Mononuclear cell (primary cell): ENCODE measurements around the gene PADI1. TPM values are rescaled to one million over a fixed set of nuclear protein-coding genes. Genes with fewer than 3 reads are reported as not detected.

ENCODE experiments used
- H3K27me3 ChIP-seq: 2 replicates; pipeline ENCODE4 v1.6.0; 2011; ENCODE audit warnings: low read length, control low read depth; ENCODE audit not compliant: insufficient read depth
- H3K4me1 ChIP-seq: 2 replicates; pipeline ENCODE4 v1.5.1; 2011; ENCODE audit warnings: mild to moderate bottlenecking, low read length, control low read depth; ENCODE audit not compliant: insufficient read depth
- H3K4me3 ChIP-seq: 2 replicates; pipeline ENCODE4 v1.5.1; 2011; ENCODE audit warnings: mild to moderate bottlenecking, low read length, moderate library complexity
- H3K9me3 ChIP-seq: 2 replicates; pipeline ENCODE4 v1.5.1; 2011; ENCODE audit warnings: low read depth, mild to moderate bottlenecking, control low read depth, low read length
- total RNA-seq: library from RNA; depleted of rRNA; stranded (reverse); fragments of >200 nt; gene quantifications from one replicate; pipeline ENCODE4 v1.2.3, GENCODE V29; 2012

PADI1 gene
- total RNA-seq, 1 donor = not detected

DNA sequence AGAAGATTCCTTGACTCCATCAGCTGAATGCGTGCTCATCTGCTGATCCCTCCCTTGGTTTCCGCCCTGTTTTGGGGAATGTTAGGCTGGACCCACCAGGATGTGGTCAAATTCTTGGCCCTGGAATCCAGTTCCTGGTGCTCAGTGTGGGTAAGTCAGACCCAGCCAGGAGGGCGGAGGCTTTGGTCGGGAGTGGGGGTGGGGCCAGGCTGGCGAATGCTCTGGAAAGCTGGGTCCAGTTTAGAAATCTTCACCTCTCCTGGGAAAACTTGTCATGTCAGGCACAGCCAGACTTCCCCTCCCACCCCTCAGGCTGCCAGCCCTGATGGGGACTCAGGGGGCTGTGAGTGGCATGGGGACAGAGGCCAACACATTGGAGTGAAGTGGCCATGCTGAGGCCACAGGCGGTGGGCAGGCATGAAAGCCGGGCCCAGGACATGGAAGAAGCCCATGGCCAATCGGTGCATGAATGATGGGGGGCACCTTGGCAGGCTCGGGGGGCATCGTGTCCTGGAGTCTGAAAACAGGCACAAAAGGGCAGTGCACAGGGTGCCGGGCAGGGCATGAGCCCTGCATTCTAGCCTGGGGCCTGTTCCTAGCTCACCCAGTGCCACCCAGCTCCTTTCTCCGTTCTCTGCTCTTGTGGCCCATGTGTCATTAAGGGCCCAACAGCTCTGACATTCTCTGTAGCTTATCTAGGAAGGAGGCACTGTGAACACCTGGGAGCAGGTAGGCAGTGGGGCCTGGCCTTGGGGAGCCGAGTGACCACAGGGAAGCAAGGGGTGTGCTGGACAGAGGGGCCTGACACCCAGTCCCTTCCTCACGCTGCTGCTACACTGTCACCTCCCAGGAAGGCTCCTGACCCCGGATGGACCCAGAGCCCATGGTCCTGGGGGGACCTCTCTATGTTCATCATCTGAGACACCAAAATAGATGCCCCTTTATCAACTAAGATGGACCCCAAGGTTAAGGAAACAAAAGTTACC lies 14.6 kb upstream of the PADI1 start:
- peaks cover 5% of the 10 kb centered on the region for H3K4me1 ChIP-seq
- H3K4me3 ChIP-seq = no peak overlapping the region
- H3K27me3 ChIP-seq = no peaks in the 10 kb centered on the region
- peaks cover 8% of the 10 kb centered on the region for H3K9me3 ChIP-seq

DNA sequence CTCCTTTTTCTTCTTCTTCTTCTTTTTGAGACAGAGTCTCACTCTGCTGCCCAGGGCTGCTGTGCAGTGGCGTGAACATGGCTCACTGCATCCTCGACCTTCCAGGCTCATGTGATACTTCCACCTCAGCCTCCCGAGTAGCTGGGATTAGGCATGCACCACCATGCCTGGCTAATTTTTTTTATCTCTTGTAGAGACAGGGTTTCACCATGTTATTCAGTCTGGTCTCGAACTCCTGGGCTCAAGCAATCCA lies 13.0 kb upstream of the PADI1 start:
- no peak overlapping the region for H3K4me3 ChIP-seq
- peaks cover 8% of the 10 kb centered on the region for H3K9me3 ChIP-seq
- H3K27me3 ChIP-seq = no peaks in the 10 kb centered on the region
- no peaks in the 10 kb centered on the region for H3K4me1 ChIP-seq

DNA sequence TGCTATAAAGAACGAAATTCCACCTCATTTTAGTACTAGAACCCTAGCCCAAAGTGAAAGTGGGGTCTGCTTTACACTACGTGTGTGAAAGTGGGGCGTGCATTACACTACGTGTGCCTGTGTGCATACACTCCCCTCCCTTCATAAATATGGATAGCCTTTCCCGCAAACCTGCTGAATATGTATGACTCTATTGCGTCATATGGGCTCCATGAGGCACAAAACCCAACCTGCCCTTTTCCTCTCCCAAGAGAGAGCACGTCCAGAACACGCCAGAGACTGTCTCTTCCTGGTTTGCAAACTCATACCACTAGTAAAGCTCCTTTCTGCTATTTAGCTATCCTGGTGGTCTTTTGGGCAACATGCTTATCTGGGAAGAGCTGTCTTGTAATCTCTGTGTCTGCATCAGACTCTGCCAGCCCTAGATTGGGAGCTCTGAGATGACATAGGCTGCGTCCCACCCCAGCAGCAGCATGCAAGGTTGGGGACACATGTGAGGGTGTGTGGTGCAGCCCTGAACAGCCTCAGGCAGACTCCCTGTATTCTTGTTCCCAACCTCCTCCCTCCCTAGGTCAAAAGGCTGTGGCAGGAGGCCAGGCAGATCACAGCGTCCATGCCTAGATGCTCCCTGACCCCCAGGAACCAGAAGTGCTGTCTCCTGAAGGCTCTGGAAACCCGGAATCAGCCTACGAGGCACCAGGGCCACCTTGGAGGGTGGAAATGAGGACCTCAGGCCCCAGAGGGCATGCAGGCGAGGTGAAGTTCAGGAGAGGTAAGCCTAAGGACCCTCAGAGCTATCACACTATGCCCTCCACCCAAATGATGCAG lies 12.3 kb upstream of the PADI1 start:
- H3K9me3 ChIP-seq = peaks cover 8% of the 10 kb centered on the region
- H3K4me1 ChIP-seq = no peaks in the 10 kb centered on the region
- H3K27me3 ChIP-seq = no peaks in the 10 kb centered on the region
- H3K4me3 ChIP-seq = no peak overlapping the region

DNA sequence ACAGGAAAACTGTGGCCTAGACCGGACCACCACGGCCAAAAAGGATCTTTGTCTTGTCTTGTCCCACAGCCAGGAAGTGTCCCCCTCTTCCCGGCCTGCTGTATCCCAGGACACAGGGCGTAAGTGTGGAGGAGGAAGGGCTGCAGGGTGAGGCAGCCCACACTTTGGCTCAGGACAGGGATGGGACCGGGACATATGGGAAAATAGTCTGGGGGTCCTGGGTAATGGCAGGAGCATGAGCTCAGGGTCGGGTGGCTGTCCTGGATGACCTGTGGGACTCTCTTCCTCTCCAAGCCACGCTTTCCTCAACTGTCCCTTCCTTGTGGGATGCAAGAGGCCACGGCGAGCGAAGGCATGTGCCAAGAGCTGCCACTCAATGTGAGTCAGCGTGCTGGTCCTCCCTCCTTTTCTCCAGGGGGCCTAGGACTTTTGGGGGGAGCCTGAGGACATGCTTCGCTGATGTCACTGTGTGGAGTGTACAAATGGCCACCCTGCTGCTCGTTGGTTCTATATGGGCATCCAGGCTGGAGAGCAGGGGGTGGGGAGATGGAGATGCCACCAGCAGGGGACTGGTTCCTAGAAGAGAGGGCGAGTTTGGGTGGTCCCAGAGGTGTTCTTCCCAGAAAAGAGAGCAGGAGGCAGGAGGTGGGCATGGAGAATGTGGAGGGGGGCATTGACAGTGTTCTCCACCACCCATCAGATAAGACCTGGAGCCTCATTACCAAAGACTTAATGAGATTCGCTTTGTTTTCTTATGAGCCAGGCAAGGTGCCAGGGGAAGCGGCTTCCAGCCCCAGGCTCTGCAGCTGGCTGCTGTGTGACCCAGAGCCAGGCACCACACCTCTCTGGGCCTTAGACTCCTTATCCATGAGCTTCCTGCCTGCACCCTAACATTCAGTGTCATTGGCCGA lies 11.5 kb upstream of the PADI1 start:
- no peaks in the 10 kb centered on the region for H3K4me1 ChIP-seq
- no peak overlapping the region for H3K4me3 ChIP-seq
- no peaks in the 10 kb centered on the region for H3K27me3 ChIP-seq
- H3K9me3 ChIP-seq = peaks cover 3% of the 10 kb centered on the region

DNA sequence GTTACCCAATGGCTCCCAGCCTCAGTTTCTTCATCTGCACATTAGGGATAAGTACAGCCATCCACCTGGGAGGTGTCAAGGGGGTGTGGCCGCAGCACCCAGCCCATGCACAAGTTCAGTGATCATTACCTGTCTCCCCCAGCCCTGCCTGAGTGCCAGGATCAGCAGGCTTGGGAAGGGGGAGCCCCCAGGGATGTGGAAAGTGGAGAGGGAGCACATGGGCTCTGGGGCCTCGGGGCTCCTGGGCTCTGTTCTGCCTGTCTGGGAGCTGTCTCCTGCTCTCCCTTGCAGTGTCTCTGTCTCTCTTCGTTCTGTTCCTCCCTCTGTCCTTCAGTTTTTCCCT lies 10.8 kb upstream of the PADI1 start:
- no peaks in the 10 kb centered on the region for H3K9me3 ChIP-seq
- H3K27me3 ChIP-seq = no peaks in the 10 kb centered on the region
- no peaks in the 10 kb centered on the region for H3K4me1 ChIP-seq
- H3K4me3 ChIP-seq = no peak overlapping the region

DNA sequence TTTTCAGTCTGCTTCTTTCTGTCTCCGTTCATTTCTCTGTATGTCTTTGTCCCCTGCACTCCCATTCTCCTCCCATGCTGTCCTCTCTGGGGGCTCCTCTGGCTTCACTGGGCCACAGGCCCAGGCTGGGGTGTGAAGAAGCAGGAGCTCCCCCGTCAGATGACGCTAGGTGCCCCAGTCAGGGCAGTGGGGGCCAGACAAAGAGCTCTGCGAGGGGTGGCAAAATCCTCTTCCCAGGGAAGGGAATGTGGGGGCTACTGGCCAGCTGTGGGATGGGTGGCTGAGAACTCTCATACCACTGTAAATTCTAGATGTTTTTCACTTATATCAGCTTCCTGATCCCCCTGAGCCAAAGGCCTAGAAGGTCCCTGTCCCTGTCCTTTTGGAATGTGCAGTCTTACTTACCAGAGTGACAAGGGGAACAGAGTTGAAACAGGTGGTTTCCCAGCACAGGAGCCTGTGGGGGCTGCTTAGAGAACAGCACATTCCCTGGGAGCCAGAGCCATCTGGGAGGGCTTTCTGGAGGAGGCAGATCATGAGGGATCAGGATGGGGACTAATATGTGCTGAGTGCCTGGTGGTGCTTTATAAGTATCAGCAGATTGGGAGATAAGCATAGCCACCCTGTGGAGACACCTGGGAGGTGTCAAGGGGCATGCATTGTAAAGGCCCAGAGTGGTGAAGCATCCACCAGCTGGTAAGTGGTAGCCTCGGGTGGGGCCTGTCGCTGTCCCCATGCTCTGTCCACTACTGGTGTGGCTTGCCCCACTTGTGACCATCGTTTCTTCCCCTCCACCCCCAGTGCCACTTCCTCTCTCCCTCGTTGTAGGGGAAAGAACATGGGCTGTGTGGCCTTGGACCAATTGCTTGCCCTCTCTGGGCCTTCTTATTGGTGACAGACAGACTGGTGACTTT lies 10.1 kb upstream of the PADI1 start:
- Histone ChIP-seq H3K4me3 (no peak overlapping the region), H3K4me1 (no peaks in the 10 kb centered on the region), H3K27me3 (no peaks in the 10 kb centered on the region), H3K9me3 (no peaks in the 10 kb centered on the region)

DNA sequence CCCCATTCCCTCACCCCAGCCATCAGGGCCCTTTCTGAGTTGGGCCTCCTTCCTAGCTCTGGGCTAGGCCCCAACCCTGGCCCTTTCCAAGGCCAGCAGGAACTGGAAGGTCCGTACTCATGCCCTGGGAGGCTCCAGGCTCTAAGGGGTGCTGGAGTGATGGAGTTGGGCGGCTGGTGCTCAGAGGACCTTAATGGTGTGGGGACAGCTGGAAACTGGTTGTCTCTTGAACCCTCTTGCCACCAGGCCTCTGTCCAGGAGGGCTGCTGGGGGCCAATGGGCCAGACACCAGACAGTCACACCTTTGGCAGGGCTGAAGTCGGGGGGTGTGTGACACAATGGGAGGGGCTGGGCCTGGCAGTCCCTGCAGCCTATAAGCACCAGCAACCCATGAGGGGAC lies 9.2 kb upstream of the PADI1 start:
- no peak overlapping the region for H3K4me3 ChIP-seq
- H3K27me3 ChIP-seq = no peaks in the 10 kb centered on the region
- no peaks in the 10 kb centered on the region for H3K4me1 ChIP-seq
- H3K9me3 ChIP-seq = no peaks in the 10 kb centered on the region

DNA sequence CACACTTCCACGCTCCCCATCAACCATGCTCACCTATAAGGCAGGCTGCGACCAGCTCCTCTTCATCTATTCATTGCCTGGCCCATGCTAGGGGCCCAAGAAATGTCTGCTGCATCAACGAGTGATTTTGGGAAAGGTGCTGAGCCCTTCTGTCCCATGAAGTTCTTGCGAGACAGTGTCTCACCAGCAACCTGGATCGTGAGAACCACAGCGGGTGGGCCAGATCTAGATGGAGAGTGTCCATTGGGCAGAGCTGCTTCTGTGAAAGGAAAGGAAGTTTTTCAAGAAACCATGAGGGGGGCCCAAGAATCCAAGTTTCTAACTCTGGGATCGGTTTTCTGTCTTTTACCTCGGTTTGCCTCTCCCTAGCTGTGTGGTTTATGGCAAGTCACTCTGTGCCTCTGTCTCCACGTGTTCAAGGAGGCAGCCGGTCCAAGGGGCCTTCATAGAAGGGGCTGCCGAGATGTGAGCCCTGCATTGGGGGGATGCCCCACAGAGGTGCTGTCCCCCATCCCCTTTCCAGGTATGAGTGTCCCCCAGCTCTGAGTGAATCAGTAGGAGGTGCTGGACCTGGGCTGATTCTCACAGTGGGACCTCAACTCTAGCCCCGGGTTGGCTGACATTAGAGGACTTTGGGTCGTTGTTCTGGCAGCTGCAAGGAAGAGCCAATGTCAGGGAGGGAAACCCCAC lies 8.3 kb upstream of the PADI1 start:
- Histone ChIP-seq H3K4me1 (peaks cover 5% of the 10 kb centered on the region), H3K9me3 (no peaks in the 10 kb centered on the region), H3K4me3 (no peak overlapping the region), H3K27me3 (no peaks in the 10 kb centered on the region)

DNA sequence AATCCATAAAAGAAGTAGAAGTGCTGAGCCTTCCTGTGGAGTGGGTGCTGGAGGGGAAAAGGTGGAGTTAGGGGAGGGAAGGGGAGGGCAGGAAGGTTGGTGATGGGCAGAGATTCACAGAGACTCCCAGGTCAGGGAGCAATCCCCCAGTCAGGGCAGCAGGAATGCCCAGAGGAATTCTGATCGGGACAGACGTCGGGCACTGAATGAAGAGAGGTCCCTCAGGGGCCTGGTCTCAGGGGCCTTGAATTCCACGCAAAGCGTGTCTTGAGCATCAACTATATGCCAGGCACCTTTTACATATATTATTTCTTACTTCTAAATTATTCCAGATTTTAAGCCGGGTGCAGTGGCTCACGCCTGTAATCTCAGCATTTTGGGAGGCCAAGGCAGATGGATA lies 7.2 kb upstream of the PADI1 start:
- H3K4me1 ChIP-seq = peaks cover 10% of the 10 kb centered on the region
- no peaks in the 10 kb centered on the region for H3K27me3 ChIP-seq
- no peaks in the 10 kb centered on the region for H3K9me3 ChIP-seq
- H3K4me3 ChIP-seq = no peak overlapping the region

DNA sequence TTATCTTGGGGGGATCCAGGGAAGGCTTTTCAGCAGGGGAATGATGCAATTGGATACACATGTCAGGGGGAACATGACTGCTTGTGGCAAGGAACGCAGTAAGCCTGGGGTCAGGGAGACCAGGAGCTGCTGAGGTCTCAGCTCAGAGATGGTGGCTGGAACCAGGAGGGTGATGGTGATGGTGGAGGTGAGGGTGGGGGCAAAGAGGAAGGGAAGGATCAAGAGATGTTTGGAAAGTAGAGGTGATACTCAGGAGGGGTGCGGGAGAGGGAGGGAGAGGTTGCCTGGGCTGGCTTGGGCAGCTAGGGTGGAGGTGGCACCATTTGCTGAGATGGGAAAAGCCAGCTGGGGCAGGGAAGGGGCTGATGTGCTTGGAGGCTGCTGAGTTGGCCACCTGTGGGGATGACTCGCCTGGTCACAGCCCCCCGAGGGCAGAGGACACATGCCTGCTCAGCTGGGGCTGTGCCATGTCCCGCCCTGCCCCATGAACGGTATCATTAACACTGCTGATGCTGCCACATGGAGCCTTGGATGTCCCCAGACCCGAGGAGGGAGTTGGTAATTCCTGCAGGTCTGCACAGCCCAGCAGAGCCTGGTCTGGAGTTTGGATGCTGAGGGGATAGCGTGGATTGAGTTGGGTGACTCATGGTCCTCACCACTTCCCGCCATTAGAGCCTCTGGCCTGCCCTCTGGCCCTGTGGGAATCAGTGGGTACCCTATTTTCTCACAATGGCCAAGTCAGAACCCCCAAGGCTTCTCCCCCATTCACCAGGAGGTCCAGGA lies 6.3 kb upstream of the PADI1 start:
- Histone ChIP-seq H3K9me3 (no peaks in the 10 kb centered on the region), H3K4me1 (peaks cover 10% of the 10 kb centered on the region), H3K4me3 (no peak overlapping the region), H3K27me3 (no peaks in the 10 kb centered on the region)

DNA sequence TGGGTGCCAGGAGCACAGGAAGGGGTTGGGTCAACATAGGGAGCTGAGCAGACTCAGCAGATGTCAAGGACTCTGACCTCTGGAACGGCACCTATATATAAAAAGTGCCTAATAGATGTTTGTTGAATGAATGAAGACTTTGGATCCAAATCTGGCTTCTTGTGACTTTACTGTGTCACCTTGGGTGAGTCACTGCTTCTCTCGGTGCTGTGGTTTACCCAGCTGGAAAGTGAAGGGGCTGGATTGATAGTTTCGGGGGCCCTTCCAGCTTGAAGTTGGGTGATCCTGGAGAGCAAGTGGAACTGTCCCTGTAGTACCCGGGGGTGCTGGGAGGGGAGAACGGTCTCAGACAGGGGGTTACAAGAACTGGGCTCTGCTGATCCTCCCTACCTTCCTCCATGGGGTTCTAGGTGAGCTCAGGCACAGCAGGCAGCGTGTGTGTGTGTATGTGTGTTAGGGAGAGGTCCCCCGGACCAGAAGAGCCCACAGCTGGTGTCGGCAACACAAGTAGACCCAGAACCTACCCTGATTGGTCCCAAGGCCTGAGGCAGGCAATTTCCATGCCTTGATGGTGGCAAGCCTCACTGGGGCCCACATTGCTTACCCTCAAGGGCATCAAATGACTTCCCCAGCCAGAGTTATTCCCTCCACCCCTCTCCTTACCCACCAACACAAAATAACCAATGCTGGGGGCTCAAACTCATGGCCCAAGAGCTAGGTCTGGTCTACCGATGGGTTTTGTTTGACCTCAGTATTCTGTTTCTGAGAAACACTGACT lies 5.5 kb upstream of the PADI1 start:
- H3K27me3 ChIP-seq = no peaks in the 10 kb centered on the region
- no peak overlapping the region for H3K4me3 ChIP-seq
- no peaks in the 10 kb centered on the region for H3K9me3 ChIP-seq
- H3K4me1 ChIP-seq = peaks cover 10% of the 10 kb centered on the region

DNA sequence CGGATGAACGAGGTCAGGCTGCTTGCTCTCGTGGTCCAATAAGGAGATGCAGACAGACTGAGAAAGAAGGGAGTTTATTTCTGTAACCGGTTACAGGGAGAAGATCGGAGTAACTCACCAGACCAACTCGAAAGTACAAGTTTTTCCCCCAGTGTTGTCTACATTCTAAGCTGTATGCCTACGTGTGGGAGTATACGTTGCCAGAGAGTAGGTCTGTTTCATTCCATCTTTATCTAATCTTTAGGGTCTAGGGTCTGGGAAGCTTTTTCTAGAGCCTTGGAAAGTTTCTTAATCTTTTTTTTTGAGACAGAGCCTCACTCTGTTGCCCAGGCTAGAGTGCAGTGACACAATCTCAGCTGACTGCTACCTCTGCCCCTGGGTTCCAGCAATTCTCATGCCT lies 4.7 kb upstream of the PADI1 start:
- Histone ChIP-seq H3K4me1 (peaks cover 10% of the 10 kb centered on the region), H3K27me3 (no peaks in the 10 kb centered on the region), H3K9me3 (no peaks in the 10 kb centered on the region), H3K4me3 (no peak overlapping the region)
